ENCODE results near the gene ANKMY2. TPM values are rescaled to one million over a fixed set of nuclear protein-coding genes. Genes with fewer than 3 reads are reported as not detected.

ANKMY2 gene
- total RNA-seq, 4 donors from 2014 or later, result 5.2 to 16.2 (median 9.4) TPM

DNA sequence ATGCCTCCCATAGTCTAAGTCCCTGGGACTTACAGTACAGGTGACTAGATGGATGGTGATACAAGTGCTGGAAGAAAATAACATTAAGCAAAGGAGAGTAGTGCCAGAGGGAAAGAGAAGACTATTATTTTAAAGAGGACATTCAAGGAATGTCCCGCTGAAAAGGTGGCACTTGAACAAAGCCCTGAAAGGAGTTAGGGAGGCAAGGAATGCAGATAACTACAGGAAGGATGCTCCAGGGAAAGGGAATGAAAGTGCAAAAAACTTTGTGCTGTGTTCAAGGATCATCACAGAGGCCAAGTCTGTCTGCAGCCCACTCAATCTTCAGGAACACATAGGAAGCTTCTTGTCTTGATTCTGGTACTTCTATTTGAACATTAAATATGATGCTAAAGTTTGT, 14.9 kb downstream of the ANKMY2 start:
- no peak for DNase-seq (ENCODE audit: low spot score in 2 of 2)
- 79% methylated on average over 1 of the region's 1 CpG for WGBS
- Histone ChIP-seq H3K9me3 (no peaks in the 10 kb centered on the region), H3K4me1 (no peaks in the 10 kb centered on the region), H3K4me3 (no peak overlapping the region), H3K27me3 (no peaks in the 10 kb centered on the region), H3K27ac (no peak overlapping the region), H3K36me3 (peaks cover 7% of the 10 kb centered on the region)
- TF ChIP-seq POLR2A (IDR thresholded peaks at IDR 0.05), result no peak
- no peak for TF ChIP-seq CTCF (IDR thresholded peaks at IDR 0.05)
- no peak for TF ChIP-seq EP300 (IDR thresholded peaks at IDR 0.05)
- TF ChIP-seq POLR2AphosphoS5 (IDR thresholded peaks at IDR 0.05), result no peak

DNA sequence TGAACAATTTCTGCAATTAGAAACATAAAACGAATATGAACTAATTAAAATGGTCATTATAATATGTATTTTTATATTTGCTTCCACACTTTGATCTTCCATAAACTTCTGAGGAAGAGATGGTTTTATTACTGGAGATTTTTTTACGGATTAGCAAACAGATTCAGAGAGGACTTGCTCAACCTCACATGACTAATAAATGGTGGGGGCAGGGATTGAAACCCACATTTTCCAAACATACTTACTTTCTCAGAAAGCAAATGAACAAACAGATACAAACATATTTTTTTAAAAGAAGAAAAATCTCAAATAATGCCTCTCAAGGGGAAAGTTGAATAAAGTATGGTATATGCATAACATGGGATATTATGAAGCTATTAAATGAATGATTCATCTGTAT, 18.3 kb downstream of the ANKMY2 start:
- WGBS, result 70% methylated on average over 2 of the region's 2 CpGs
- H3K4me3 ChIP-seq, result no peak overlapping the region
- peaks cover 29% of the 10 kb centered on the region for H3K36me3 ChIP-seq
- no peak for DNase-seq (ENCODE audit: low spot score in 2 of 2)
- no peaks in the 10 kb centered on the region for H3K4me1 ChIP-seq
- H3K27ac ChIP-seq, result no peak overlapping the region
- TF ChIP-seq POLR2AphosphoS5 (IDR thresholded peaks at IDR 0.05) (no peak), EP300 (IDR thresholded peaks at IDR 0.05) (no peak), CTCF (IDR thresholded peaks at IDR 0.05) (no peak), POLR2A (IDR thresholded peaks at IDR 0.05) (no peak)
- no peaks in the 10 kb centered on the region for H3K27me3 ChIP-seq
- no peaks in the 10 kb centered on the region for H3K9me3 ChIP-seq

DNA sequence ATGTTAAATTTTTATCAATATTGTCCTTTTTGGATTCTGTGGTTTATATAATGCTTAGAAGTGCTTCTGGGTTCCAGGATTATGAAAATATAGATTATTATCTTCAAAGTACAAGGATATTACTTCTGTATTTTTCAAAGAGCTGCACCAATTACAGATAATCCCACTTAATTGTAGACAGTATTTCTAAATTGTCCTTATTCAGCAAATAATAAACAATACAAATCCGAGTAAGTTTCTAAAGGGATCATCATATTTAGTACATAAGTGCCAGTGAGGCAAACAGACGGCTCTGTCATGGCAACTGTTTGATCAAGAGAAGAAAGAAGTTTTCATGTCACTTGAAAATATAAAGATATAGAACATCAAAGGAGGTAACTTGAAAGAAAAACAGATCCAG, 19.2 kb downstream of the ANKMY2 start:
- WGBS, result 95% methylated on average over 2 of the region's 2 CpGs
- peaks cover 37% of the 10 kb centered on the region for H3K36me3 ChIP-seq

GRCh38 chr7:16619979-16620408, 25.6 kb downstream of the ANKMY2 start:
- no peaks in the 10 kb centered on the region for H3K4me1 ChIP-seq
- no peak overlapping the region for H3K27ac ChIP-seq
- H3K4me3 ChIP-seq, result no peak overlapping the region
- DNase-seq (ENCODE audit: low spot score in 2 of 2), result no peak
- WGBS, result 91% methylated on average over 2 of the region's 2 CpGs
- peaks cover 69% of the 10 kb centered on the region for H3K36me3 ChIP-seq
- no peaks in the 10 kb centered on the region for H3K9me3 ChIP-seq
- no peaks in the 10 kb centered on the region for H3K27me3 ChIP-seq
- TF ChIP-seq CTCF (IDR thresholded peaks at IDR 0.05), result no peak
- no peak for TF ChIP-seq POLR2AphosphoS5 (IDR thresholded peaks at IDR 0.05)
- TF ChIP-seq POLR2A (IDR thresholded peaks at IDR 0.05), result no peak
- no peak for TF ChIP-seq EP300 (IDR thresholded peaks at IDR 0.05)

More for the DNA sequence above, 19.2 kb downstream of the ANKMY2 start:
- Histone ChIP-seq H3K9me3 (no peaks in the 10 kb centered on the region), H3K4me3 (no peak overlapping the region), H3K27me3 (no peaks in the 10 kb centered on the region), H3K4me1 (no peaks in the 10 kb centered on the region), H3K27ac (no peak overlapping the region)
- no peak for DNase-seq (ENCODE audit: low spot score in 2 of 2)
- TF ChIP-seq EP300 (IDR thresholded peaks at IDR 0.05) (no peak), CTCF (IDR thresholded peaks at IDR 0.05) (no peak), POLR2AphosphoS5 (IDR thresholded peaks at IDR 0.05) (no peak), POLR2A (IDR thresholded peaks at IDR 0.05) (no peak)

GRCh38 chr7:16616542-16616941, 29.0 kb downstream of the ANKMY2 start:
- TF ChIP-seq CTCF (IDR thresholded peaks at IDR 0.05), result no peak
- TF ChIP-seq EP300 (IDR thresholded peaks at IDR 0.05), result no peak
- no peak for TF ChIP-seq POLR2A (IDR thresholded peaks at IDR 0.05)
- TF ChIP-seq POLR2AphosphoS5 (IDR thresholded peaks at IDR 0.05), result no peak
- DNase-seq (ENCODE audit: low spot score in 2 of 2), result no peak
- Histone ChIP-seq H3K27me3 (no peaks in the 10 kb centered on the region), H3K36me3 (peaks cover 46% of the 10 kb centered on the region), H3K27ac (no peak overlapping the region), H3K9me3 (no peaks in the 10 kb centered on the region), H3K4me3 (no peak overlapping the region), H3K4me1 (no peaks in the 10 kb centered on the region)
- 86% methylated on average over 16 of the region's 18 CpGs for WGBS

Measured in suprapubic skin (tissue), 4 donors.